Progenitor cell of endocrine pancreas (in vitro differentiated cells): ENCODE data around the gene KLRC4. TPM values are rescaled to one million over a fixed set of nuclear protein-coding genes. Genes with fewer than 3 reads are reported as not detected.

Experiments used
- DNase-seq: peaks from one replicate; pipeline ENCODE4 v3.0.0; 2021; ENCODE audit warnings: low spot score; ENCODE audit not compliant: unreplicated experiment
- H3K27ac Mint-ChIP-seq: 2 replicates; pipeline ENCODE4 v1.8.0; 2021; ENCODE audit warnings: mild to moderate bottlenecking, moderate library complexity, mixed read lengths
- H3K27me3 Mint-ChIP-seq: 2 replicates; pipeline ENCODE4 v1.8.0; 2021; ENCODE audit warnings: mixed read lengths
- H3K36me3 Mint-ChIP-seq: 2 replicates; pipeline ENCODE4 v1.8.0; 2022; ENCODE audit warnings: mixed read lengths; ENCODE audit not compliant: insufficient read depth
- H3K4me1 Mint-ChIP-seq: 2 replicates; pipeline ENCODE4 v1.8.0; 2021; ENCODE audit warnings: low read depth, mixed read lengths
- H3K4me3 Mint-ChIP-seq: 2 replicates; pipeline ENCODE4 v1.8.0; 2021; ENCODE audit warnings: low read depth, mild to moderate bottlenecking, moderate library complexity, mixed read lengths
- H3K9me3 Mint-ChIP-seq: 2 replicates; pipeline ENCODE4 v1.8.0; 2021; ENCODE audit warnings: low read depth, mixed read lengths
- CTCF ChIP-seq: fragments of 200-600 bp; sonication (generic); IDR thresholded peaks from one replicate; pipeline ENCODE4 v1.5.0; 2021; ENCODE audit warnings: antibody characterized with exemption, mild to moderate bottlenecking; ENCODE audit not compliant: unreplicated experiment
- total RNA-seq: library from RNA; stranded (reverse); gene quantifications from 2 replicates; pipeline ENCODE4 v1.2.1, GENCODE V29; 2021

Gene KLRC4
- total RNA-seq, 1 donor from 2014 or later: not detected

GRCh38 chr12:10362828-10363657 is 46.5 kb downstream of the KLRC4 start:
- peaks cover 2% of the 10 kb centered on the region for H3K9me3 Mint-ChIP-seq
- no peak for TF ChIP-seq CTCF
- no peaks in the 10 kb centered on the region for H3K27me3 Mint-ChIP-seq
- H3K27ac Mint-ChIP-seq: no peak overlapping the region
- peaks cover 15% of the 10 kb centered on the region for H3K36me3 Mint-ChIP-seq
- no peak for DNase-seq
- peaks cover 34% of the 10 kb centered on the region for H3K4me1 Mint-ChIP-seq
- no peak overlapping the region for H3K4me3 Mint-ChIP-seq

- H3K4me1 Mint-ChIP-seq: peaks cover 32% of the 10 kb centered on the region
- DNase-seq: no peak
- H3K27me3 Mint-ChIP-seq: no peaks in the 10 kb centered on the region
- H3K27ac Mint-ChIP-seq: no peak overlapping the region
- TF ChIP-seq CTCF: no peak
- no peak overlapping the region for H3K4me3 Mint-ChIP-seq
- no peaks in the 10 kb centered on the region for H3K9me3 Mint-ChIP-seq
- H3K36me3 Mint-ChIP-seq: peaks cover 11% of the 10 kb centered on the region
Measured at GRCh38 chr12:10362325-10362724, 47.2 kb downstream of the KLRC4 start.

GRCh38 chr12:10361622-10362021 is 47.9 kb downstream of the KLRC4 start:
- no peak overlapping the region for H3K27ac Mint-ChIP-seq
- no peak for DNase-seq
- peak overlapping the region; percentile 47 for H3K4me3 Mint-ChIP-seq

GRCh38 chr12:10361084-10361483 is 48.5 kb downstream of the KLRC4 start:
- TF ChIP-seq CTCF: no peak
- Mint-ChIP-seq H3K4me3 (peak overlapping the region; percentile 47), H3K36me3 (peaks cover 4% of the 10 kb centered on the region), H3K27ac (no peak overlapping the region), H3K4me1 (peaks cover 28% of the 10 kb centered on the region), H3K27me3 (no peaks in the 10 kb centered on the region), H3K9me3 (no peaks in the 10 kb centered on the region)
- DNase-seq: no peak

More at GRCh38 chr12:10361622-10362021, 47.9 kb downstream of the KLRC4 start:
- H3K27me3 Mint-ChIP-seq: no peaks in the 10 kb centered on the region
- H3K36me3 Mint-ChIP-seq: peaks cover 6% of the 10 kb centered on the region
- TF ChIP-seq CTCF: no peak
- H3K4me1 Mint-ChIP-seq: peaks cover 28% of the 10 kb centered on the region
- no peaks in the 10 kb centered on the region for H3K9me3 Mint-ChIP-seq

GRCh38 chr12:10358969-10359368 is 50.6 kb downstream of the KLRC4 start:
- no peaks in the 10 kb centered on the region for H3K27me3 Mint-ChIP-seq
- no peak for TF ChIP-seq CTCF
- DNase-seq: no peak
- H3K9me3 Mint-ChIP-seq: peaks cover 3% of the 10 kb centered on the region
- H3K27ac Mint-ChIP-seq: peak overlapping the region; percentile 80
- H3K4me1 Mint-ChIP-seq: peaks cover 33% of the 10 kb centered on the region
- H3K36me3 Mint-ChIP-seq: peaks cover 4% of the 10 kb centered on the region
- no peak overlapping the region for H3K4me3 Mint-ChIP-seq
